ENCODE measurements around the gene ATP1A3.

ATP1A3 gene

DNA sequence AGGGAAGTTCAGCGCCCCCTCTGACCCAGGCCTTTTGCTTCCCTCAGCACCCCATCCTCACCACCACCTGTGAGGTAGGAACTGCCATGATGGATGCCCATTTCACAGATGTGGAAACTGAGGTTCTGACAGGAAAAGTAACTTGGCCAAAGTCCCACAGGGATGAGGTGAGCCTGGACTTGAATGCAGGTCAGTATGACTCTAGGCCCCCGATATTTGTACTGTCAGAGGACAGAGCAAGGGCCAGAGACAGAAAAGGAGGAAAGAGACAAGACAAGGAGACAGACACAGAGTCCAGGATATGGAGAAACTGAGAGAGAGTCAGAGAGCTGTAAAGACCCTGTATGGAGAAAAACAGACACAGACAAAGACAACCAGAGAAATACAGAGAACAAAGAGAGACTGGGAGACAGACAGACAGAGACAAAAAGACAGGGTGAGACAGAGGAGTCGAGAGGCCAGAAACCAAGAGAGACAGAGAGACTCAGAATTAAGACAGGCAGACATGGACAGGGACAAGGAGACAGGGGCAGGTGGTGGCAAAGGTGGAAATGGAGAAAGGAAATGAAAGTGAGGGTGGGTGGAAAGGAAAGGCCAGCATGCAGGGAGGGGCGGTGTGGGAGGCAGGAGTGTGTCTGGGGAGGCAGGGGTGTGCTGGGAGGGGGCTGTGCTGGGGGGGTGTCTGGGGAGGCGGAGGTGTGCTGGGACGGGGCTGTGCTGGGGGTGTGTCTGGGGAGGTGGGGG is 70.8 kb downstream of the ATP1A3 start:
- TF ChIP-seq, protein P1, sequence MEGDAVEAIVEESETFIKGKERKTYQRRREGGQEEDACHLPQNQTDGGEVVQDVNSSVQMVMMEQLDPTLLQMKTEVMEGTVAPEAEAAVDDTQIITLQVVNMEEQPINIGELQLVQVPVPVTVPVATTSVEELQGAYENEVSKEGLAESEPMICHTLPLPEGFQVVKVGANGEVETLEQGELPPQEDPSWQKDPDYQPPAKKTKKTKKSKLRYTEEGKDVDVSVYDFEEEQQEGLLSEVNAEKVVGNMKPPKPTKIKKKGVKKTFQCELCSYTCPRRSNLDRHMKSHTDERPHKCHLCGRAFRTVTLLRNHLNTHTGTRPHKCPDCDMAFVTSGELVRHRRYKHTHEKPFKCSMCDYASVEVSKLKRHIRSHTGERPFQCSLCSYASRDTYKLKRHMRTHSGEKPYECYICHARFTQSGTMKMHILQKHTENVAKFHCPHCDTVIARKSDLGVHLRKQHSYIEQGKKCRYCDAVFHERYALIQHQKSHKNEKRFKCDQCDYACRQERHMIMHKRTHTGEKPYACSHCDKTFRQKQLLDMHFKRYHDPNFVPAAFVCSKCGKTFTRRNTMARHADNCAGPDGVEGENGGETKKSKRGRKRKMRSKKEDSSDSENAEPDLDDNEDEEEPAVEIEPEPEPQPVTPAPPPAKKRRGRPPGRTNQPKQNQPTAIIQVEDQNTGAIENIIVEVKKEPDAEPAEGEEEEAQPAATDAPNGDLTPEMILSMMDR (IDR thresholded peaks at IDR 0.05; ENCODE audit: low read length, missing control alignments) = no peak
- H3K4me3 ChIP-seq (replicated peaks; ENCODE audit: low read depth, low read length) = no peak overlapping the region
- no peak for DNase-seq (ENCODE audit: low read depth)

DNA sequence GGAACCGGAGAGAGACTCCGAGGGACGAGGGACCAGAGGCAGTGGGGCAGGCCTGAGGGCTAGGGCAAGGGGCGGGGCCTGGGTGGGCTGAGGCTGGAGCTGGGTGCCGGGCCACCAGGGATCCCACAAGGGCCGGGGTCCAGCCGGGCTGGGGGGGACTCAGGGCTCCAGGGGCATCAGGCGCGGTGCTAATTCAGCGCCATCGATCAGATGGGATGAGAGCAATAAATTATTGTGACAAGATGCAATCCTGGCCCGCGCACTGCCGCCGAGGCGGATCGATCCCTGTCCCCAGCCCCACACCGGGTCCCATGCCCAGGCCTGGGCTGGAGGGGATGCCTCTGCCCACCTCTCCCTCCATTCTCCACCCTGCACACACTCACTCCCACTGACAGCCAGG is 71.4 kb downstream of the ATP1A3 start:
- TF ChIP-seq, protein P1 (IDR thresholded peaks at IDR 0.05; ENCODE audit: low read length, missing control alignments) = no peak
- no peak overlapping the region for H3K4me3 ChIP-seq (replicated peaks; ENCODE audit: low read depth, low read length)
- no peak for DNase-seq (ENCODE audit: low read depth)

DNA sequence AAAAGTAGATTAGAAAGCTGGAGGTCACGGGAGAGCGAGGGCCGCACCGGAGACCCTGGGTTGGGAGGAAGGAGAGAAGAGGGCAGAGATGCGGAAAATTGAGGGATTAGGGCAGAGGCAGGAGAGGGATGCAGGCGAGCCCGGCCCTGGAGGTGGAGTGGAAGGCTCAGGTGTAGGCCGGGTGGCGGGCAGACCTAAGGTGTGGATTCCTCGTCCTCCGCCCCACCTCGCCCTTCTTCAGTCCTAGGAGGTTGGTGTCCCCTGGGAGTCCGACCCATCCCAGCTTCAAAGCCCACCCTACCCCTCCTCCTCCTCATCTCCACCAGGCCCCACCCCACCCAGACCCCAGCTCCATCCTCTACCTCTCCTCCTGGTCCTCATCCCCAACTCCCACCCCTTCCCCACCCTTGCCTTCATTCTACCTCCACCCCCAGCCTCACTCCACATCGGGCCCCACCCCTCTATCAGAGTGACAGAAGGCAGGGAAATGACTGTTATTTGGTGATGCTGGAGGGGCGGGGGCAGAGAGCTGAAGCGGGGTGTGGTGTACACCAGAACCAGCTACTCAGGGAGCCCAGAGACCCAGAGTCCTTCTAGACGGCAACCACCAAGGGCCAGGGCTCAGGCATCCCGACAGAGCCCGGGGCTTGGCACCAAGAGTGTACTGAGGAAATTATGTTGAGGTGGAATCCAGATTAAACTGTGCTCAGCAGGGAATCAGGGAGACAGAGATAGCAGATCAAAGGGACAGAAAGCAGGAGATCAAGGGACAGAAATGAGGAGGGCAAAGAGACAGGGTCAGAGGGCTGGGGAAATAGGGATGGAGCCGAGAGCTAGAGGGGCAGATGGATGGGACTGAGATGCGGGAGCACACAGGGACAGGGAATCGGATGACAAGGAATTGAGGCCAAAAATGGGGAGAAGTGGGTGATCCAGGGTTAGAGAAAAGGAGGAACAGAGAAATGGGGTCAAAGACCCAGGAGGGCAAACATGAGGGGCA is 72.2 kb downstream of the ATP1A3 start:
- no peak overlapping the region for H3K4me3 ChIP-seq (replicated peaks; ENCODE audit: low read depth, low read length)
- TF ChIP-seq, protein P1 (IDR thresholded peaks at IDR 0.05; ENCODE audit: low read length, missing control alignments) = no peak
- no peak for DNase-seq (ENCODE audit: low read depth)

DNA sequence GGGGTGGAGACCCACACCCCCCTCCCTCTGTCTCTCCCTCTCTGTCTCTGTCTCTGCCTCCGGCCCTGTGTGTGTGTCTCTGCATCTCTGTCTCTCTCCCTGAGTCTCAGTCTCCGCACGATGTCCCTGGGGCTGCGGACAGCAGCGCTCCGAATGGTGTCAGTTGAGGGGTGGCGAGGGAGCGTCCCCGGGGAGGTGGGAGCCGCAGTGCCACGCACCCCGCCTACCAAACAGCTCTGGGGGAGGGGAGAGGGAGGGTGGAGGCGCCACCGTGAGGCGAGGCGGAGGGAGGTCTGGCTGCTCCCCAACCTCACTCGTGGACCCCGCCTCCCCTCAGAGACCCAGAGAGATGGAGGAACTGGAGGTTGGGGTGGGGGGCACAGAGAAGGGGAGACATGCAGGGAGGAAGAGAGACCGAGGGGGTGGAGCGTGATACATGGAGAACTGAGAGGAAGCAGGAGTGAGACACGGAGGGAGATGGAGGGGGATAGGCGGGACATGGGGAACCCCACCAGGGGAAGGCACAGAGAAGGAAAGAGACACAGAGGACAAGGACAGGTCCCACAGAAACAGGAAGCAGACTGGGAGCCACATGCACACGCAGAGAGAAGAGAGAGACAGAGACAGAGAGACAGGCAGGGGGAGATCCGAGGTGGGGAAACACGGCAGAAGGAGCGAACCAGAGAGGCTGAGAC is 73.0 kb downstream of the ATP1A3 start:
- TF ChIP-seq, protein P1 (IDR thresholded peaks at IDR 0.05; ENCODE audit: low read length, missing control alignments) = no peak
- H3K4me3 ChIP-seq (replicated peaks; ENCODE audit: low read depth, low read length) = no peak overlapping the region
- no peak for DNase-seq (ENCODE audit: low read depth)

DNA sequence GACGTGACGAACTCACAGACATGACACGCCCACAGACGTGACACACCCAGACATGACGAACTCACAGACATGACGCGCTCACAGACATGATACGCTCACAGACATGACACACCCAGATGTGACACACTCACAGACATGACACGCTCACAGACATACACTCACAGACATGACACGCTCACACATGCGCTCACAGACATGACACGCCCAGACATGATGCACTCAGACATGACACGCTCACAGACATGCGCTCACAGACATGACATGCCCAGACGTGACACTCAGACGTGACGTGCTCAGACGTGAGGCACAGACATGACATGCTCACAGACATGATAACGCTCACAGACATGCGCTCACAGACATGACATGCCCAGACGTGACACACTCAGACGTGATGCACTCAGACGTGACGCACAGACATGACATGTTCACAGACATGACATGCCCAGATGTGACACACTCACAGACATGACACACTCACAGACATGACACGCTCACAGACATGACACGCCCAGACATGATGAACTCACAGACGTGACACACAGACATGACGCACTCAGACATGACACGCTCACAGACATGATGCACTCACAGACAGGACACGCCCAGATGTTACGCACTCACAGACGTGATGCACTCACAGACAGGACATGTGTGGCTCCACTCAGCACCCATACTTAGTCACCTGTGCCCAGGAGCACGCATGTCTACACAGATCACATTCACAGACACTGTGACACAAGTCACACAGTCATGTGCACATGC is 73.9 kb downstream of the ATP1A3 start:
- TF ChIP-seq, protein P1 (IDR thresholded peaks at IDR 0.05; ENCODE audit: low read length, missing control alignments) = no peak
- DNase-seq (ENCODE audit: low read depth) = no peak

DNA sequence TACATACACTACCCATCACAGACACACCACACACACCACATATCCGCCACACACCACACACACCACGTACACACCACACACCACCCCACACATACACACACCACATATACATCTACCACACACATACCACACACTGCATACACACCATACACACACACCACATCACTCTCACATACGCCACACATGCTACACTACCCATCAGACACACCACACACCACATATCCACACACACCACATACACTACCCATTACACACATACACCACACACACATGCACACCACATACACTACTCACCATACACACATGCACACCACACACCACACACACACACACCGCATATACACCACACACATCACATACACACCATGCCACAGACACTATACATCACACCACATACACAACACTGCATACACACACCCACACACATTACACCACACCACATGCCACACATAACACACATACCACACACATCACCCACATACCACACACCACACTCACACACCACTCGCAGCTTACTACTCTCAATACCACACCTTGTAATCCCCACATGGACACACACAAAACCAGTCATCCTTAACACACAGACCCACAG is 75.3 kb downstream of the ATP1A3 start:
- no peak for DNase-seq (ENCODE audit: low read depth)
- TF ChIP-seq, protein P1 (IDR thresholded peaks at IDR 0.05; ENCODE audit: low read length, missing control alignments) = no peak
- no peak overlapping the region for H3K4me3 ChIP-seq (replicated peaks; ENCODE audit: low read depth, low read length)

More for the DNA sequence above, 73.9 kb downstream of the ATP1A3 start:
- no peak overlapping the region for H3K4me3 ChIP-seq (replicated peaks; ENCODE audit: low read depth, low read length)
